HepG2 (cell line): ENCODE measurements around the gene MFAP4. TPM values are rescaled to one million over a fixed set of nuclear protein-coding genes. Genes with fewer than 3 reads are reported as not detected.

Experiments
- CCDC6 ChIP-seq: sonication (generic); formaldehyde crosslinking; IDR thresholded peaks from 2 replicates; pipeline ENCODE4 v1.8.1; 2022; ENCODE audit warnings: mild to moderate bottlenecking, missing genetic modification reagents, moderate library complexity
- FOXK1 ChIP-seq: sonication (generic); formaldehyde crosslinking; IDR thresholded peaks from 2 replicates; pipeline ENCODE4 v1.4.0; 2020; ENCODE audit warnings: low read depth, missing genetic modification reagents, borderline replicate concordance
- HOXA3 ChIP-seq: sonication (generic); formaldehyde crosslinking; IDR thresholded peaks from 2 replicates; pipeline ENCODE4 v1.5.0; 2020; ENCODE audit warnings: missing genetic modification reagents
- ISL2 ChIP-seq: sonication (generic); formaldehyde crosslinking; IDR thresholded peaks from 2 replicates; pipeline ENCODE4 v1.5.0; 2020; ENCODE audit warnings: missing genetic modification reagents
- KAT2B ChIP-seq: fragments of 150-350 bp; IDR thresholded peaks from 2 replicates; pipeline ENCODE4 v1.6.1; 2014; ENCODE audit warnings: low read depth, low read length, borderline replicate concordance
- MEF2D ChIP-seq: sonication (generic); formaldehyde crosslinking; IDR thresholded peaks from 2 replicates; pipeline ENCODE4 v1.5.1; 2020; ENCODE audit warnings: mild to moderate bottlenecking, missing genetic modification reagents
- MIER2 ChIP-seq: IDR thresholded peaks from 2 replicates; pipeline ENCODE4 v1.6.1; 2016; ENCODE audit warnings: missing biosample characterization, missing genetic modification reagents
- NCOA2 ChIP-seq: sonication (generic); formaldehyde crosslinking; IDR thresholded peaks from 2 replicates; pipeline ENCODE4 v1.8.0; 2022; ENCODE audit warnings: inconsistent platforms
- PHF20 ChIP-seq: sonication (generic); formaldehyde crosslinking; IDR thresholded peaks from 2 replicates; pipeline ENCODE4 v1.5.0; 2020; ENCODE audit warnings: mild to moderate bottlenecking, missing genetic modification reagents
- SUZ12 ChIP-seq: fragments of 150-350 bp; IDR thresholded peaks from 2 replicates; pipeline ENCODE4 v1.6.1; 2014; ENCODE audit warnings: low read depth, low read length
- ZBTB25 ChIP-seq: IDR thresholded peaks from 2 replicates; pipeline ENCODE4 v1.6.1; 2018; ENCODE audit warnings: missing genetic modification reagents
- ZBTB34 ChIP-seq: sonication (generic); formaldehyde crosslinking; IDR thresholded peaks from 2 replicates; pipeline ENCODE4 v1.8.0; 2022; ENCODE audit warnings: mild to moderate bottlenecking, missing genetic modification reagents
- ZBTB43 ChIP-seq: sonication (generic); formaldehyde crosslinking; conservative IDR thresholded peaks from 2 replicates; pipeline ENCODE4 v1.4.0; 2020; ENCODE audit warnings: missing genetic modification reagents
- ZFP36 ChIP-seq: fragments of 150-350 bp; IDR thresholded peaks from 2 replicates; pipeline ENCODE4 v1.6.1; 2018; ENCODE audit warnings: borderline replicate concordance, low read length, low read depth; ENCODE audit not compliant: partially characterized antibody
- ZFP41 ChIP-seq: sonication (generic); formaldehyde crosslinking; IDR thresholded peaks from 2 replicates; pipeline ENCODE4 v1.4.0; 2020; ENCODE audit warnings: mild to moderate bottlenecking, missing genetic modification reagents, borderline replicate concordance
- ZFYVE20 ChIP-seq: sonication (generic); formaldehyde crosslinking; IDR thresholded peaks from 2 replicates; pipeline ENCODE4 v1.8.0; 2023; ENCODE audit warnings: low read depth, mild to moderate bottlenecking, moderate library complexity, missing genetic modification reagents, borderline replicate concordance
- ZNF343 ChIP-seq: sonication (generic); formaldehyde crosslinking; IDR thresholded peaks from 2 replicates; pipeline ENCODE4 v1.4.0; 2020; ENCODE audit warnings: mild to moderate bottlenecking, missing genetic modification reagents
- ZNF512B ChIP-seq: sonication (generic); formaldehyde crosslinking; IDR thresholded peaks from 2 replicates; pipeline ENCODE4 v1.5.1; 2020; ENCODE audit warnings: missing genetic modification reagents, mild to moderate bottlenecking, borderline replicate concordance
- ZNF670 ChIP-seq: sonication (generic); formaldehyde crosslinking; IDR thresholded peaks from 2 replicates; pipeline ENCODE4 v1.8.0; 2022; ENCODE audit warnings: mild to moderate bottlenecking, missing genetic modification reagents, borderline replicate concordance
- ZNF713 ChIP-seq: sonication (generic); formaldehyde crosslinking; IDR thresholded peaks from 2 replicates; pipeline ENCODE4 v1.4.0; 2020; ENCODE audit warnings: mild to moderate bottlenecking, missing genetic modification reagents
- polyA plus RNA-seq, 8 experiments: library from polyadenylated mRNA; depleted of rRNA in 3 of 8; stranded (reverse) in 7 of 8; unstranded in 1 of 8; fragments of >200 nt; fragmentation: Illumina TruSeq in 4 of 8; extraction: Trizol in 4 of 8; gene quantifications; 2 replicates each; pipeline versions ENCODE4 v1.2.1 to v1.2.3, GENCODE V29; 2011 to 2016; ENCODE audit warnings: low read depth in 4 of 8, missing spikeins in 1 of 8, mixed read lengths in 1 of 8; ENCODE audit not compliant: insufficient read depth in 1 of 8
- total RNA-seq, 5 experiments: library from RNA; depleted of rRNA; stranded (reverse); fragments of >200 nt; fragmentation: Illumina TruSeq; extraction: Trizol; gene quantifications; 2 replicates each; pipeline ENCODE4 v1.2.3, GENCODE V29; 2016; ENCODE audit warnings: low read depth in 1 of 5

MFAP4 gene
- total and polyA plus RNA-seq, 2 of the 13 experiments (the other 11 are each of a cell fraction or from before 2014, with no cell fraction given), result 0.08 TPM; not detected in 1

GRCh38 chr17:19362277-19363113 is 24.5 kb downstream of the MFAP4 start, which contains the start of gene B9D1 (continued):
- TF ChIP-seq ZNF343 (no peak), MEF2D (CRISPR knock-in tag) (0 out of 2 replicates have a peak, but pooled peaks have one; percentile 40), ZBTB25 (CRISPR knock-in tag) (peak; percentile 86; the same call in 1 of the 2 replicates), ZFP41 (no peak; the same call in 1 of the 2 replicates), NCOA2 (peak; percentile 56; the same call in 1 of the 2 replicates), SUZ12 (no peak), MIER2 (CRISPR knock-in tag) (peak; percentile 61; the same call in 1 of the 2 replicates), ZNF512B (CRISPR knock-in tag) (no peak), KAT2B (no peak), FOXK1 (CRISPR knock-in tag) (no peak; the same call in 1 of the 2 replicates), ZNF670 (CRISPR knock-in tag) (peak; percentile 55; the same call in 1 of the 2 replicates), PHF20 (CRISPR knock-in tag) (peak; percentile 68; the same call in 1 of the 2 replicates), ZBTB34 (CRISPR knock-in tag) (no peak), HOXA3 (CRISPR knock-in tag) (peak; percentile 63; the same call in 1 of the 2 replicates), CCDC6 (CRISPR knock-in tag) (peak; percentile 53), ZBTB43 (CRISPR knock-in tag) (0 out of 2 replicates have a peak, but pooled peaks have one; percentile 62), ZFP36 (no peak), ISL2 (CRISPR knock-in tag) (0 out of 2 replicates have a peak, but pooled peaks have one; percentile 40), ZFYVE20 (CRISPR knock-in tag) (no peak), ZNF713 (CRISPR knock-in tag) (no peak)
